Measurements from ENCODE around the gene GFER. TPM values are rescaled to one million over a fixed set of nuclear protein-coding genes. Genes with fewer than 3 reads are reported as not detected.
A peak's percentile ranks its signal among the peaks of the same experiment; 100 is the strongest.
"Not testable (repeated sequence)": the region's sequence is repeated elsewhere in the genome, so short reads cannot be mapped to it uniquely, and the experiment has no call there.

Gene GFER
- total RNA-seq, 1 experiment from 2014 or later = 24.1 TPM

DNA sequence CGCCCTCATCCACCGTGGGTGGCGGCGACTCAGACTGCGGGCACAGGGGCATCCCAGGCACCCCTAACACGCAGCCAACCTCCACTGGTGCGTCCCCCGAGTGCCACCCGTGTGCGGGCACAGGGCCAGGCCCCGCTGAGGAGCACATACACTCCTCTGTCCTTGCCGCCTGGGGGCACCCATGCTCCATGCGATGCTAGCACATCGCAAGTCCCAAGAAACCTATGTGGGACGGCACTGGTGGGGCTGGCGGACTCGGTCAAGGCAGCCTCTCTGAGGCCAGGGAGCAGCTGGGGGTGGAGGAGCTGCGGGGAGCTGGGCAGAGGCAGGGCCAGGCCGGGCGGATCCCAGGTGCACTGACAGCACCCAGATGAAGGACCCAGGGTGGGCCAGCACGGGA lies 21.7 kb downstream of the GFER start:
- DNase-seq (ENCODE audit: low spot score) = no peak

DNA sequence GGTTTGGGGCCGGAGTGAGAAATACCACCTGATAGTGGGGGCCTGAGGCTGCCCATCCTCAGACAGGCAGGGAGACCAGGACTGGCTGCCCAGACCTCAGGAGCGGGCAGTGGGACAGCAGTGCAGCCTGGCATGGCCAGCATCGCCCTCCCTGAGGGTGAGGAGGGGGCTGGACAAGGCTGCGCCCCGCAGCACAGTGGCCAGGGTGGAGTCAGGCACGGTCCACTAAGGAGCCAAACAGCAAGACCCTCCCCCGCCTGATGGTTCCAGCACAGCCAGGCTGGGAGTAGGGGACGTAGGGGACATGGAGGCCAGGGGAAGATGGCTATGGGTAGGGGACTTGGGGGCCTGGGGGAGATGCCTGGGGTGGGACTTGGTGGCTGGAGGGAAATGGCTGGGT lies 22.3 kb downstream of the GFER start:
- no peak for DNase-seq (ENCODE audit: low spot score)

GRCh38 chr16:2007081-2007836 lies 23.3 kb downstream of the GFER start:
- DNase-seq (ENCODE audit: low spot score) = no peak

DNA sequence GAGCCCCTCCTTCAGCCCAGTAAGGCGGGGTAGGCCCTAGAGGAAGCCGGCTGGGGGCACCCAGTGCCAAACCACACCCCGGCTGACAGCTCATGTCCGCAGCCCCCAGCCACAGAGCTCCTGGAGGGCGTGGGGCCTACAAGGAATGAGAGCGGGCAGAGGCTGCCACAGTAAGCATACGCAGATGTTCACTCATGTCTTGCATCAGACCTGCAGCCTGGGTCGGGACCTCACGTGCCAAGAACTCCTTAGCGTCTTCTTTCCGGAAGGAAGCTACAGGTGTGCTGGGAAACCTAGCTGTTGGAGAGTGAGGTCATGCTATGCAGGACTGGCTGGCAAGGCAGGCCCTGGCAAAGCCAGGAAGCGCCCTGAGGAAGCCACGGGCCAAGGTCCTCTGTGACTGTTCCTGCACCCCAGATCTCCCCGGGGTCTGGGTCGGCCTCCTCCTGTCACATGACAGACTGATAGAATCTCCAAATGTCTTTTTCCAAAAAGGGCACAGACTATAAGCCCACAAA lies 24.1 kb downstream of the GFER start:
- peak; percentile 77 for DNase-seq (ENCODE audit: low spot score)

GRCh38 chr16:2008631-2009163 lies 24.7 kb downstream of the GFER start:
- no peak for DNase-seq (ENCODE audit: low spot score)

DNA sequence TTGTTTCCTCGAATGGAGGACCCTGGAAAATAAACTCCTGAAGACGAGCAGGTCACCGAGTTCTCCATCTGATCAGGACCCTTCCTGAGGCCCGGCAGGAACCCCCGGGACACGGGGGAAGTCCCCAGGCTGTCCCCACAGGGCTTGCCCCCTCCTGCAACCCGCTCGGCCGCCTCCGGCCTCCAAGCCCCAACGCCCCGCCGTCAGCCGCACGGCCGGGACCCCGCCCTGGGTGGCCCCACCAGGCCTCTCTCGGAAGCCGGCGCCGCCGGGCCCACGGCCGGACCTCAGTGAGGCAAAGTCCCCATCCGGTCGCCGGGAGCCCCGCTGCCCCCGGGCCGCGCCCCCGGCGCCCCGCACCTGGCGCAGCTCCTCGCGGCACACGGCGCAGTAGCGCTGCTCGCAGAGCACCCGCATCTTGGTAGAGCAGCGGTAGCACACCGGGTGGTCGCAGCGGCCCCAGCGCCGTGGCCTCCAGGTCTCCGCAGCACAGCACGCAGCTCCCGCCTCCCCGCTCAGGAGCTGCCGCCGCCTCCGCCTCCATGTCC lies 25.2 kb downstream of the GFER start:
- no peak for DNase-seq (ENCODE audit: low spot score)

- peak; percentile 61 for DNase-seq (ENCODE audit: low spot score)
Measured at GRCh38 chr16:2009791-2010510, 26.0 kb downstream of the GFER start, which contains the start of gene ZNF598. TSS of gene ZNF598 (minus strand) at chr16:2009821.

DNA sequence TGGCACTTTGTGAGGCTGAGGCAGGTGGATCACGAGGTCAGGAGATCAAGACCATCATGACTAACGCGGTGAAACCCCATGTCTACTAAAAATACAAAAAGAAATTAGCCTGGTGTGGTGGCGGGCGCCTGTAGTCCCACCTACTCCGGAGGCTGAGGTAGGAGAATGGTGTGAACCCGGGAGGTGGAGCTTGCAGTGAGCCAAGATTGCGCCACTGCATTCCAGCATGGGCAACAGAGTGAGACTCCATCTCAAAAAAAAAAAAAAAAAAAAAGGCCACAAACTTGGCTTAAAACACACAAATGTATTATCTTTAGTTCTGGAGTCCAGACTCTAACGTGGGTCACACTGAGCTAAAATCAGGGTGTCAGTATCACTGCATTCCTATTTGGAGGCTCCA lies 27.7 kb downstream of the GFER start:
- not testable (repeated sequence) for DNase-seq (ENCODE audit: low spot score)

- no peak for DNase-seq (ENCODE audit: low spot score)
Measured at GRCh38 chr16:2013527-2013926, 29.5 kb downstream of the GFER start.

DNA sequence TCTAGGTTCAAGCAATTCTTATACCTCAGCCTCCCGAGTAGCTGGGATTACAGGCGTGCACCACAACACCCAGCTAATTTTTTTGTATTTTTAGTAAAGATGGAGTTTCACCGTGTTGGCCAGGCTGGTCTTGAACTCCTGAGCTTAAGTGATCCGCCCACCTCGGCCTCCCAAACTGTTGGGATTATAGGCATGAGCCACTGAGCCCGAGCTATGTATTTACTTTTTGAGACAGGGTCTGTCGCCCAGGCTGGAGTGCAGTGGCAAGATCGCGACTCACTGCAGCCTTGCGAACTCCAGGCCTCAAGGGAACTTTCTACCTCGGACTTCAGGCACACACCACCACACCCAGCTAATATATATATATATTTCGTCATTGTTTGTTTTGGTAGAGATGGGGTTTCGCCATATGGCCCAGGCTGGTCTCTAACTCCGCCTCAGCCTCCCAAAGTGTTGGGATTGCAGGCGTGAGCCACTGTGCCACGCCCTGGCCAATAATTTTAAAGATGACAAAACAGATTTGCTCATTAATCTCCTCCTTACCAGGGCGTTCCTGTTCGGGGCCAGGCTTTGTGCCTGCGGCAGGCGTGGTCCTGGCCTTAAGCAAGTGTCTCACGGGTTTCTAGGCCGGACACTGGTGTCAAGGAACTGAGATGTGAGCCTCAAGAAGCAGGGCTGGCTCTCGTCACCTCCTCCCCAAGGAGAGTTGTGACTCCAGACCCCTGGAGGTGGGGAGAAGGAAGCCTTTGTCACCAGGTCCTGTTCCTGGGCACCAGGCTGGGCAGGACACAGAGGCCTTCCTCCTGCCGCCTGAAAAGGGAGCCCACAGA lies 31.3 kb downstream of the GFER start:
- DNase-seq (ENCODE audit: low spot score) = peak; percentile 92

- DNase-seq (ENCODE audit: low spot score) = no peak
Measured at GRCh38 chr16:2015947-2016208, 31.9 kb downstream of the GFER start.

- no peak for DNase-seq (ENCODE audit: low spot score)
Measured at GRCh38 chr16:2016407-2016922, 32.5 kb downstream of the GFER start.

- DNase-seq (ENCODE audit: low spot score) = no peak
Measured at GRCh38 chr16:2019518-2019920, 35.5 kb downstream of the GFER start, which contains the start of gene NPW. TSS of gene NPW (plus strand) at chr16:2019785.

DNA sequence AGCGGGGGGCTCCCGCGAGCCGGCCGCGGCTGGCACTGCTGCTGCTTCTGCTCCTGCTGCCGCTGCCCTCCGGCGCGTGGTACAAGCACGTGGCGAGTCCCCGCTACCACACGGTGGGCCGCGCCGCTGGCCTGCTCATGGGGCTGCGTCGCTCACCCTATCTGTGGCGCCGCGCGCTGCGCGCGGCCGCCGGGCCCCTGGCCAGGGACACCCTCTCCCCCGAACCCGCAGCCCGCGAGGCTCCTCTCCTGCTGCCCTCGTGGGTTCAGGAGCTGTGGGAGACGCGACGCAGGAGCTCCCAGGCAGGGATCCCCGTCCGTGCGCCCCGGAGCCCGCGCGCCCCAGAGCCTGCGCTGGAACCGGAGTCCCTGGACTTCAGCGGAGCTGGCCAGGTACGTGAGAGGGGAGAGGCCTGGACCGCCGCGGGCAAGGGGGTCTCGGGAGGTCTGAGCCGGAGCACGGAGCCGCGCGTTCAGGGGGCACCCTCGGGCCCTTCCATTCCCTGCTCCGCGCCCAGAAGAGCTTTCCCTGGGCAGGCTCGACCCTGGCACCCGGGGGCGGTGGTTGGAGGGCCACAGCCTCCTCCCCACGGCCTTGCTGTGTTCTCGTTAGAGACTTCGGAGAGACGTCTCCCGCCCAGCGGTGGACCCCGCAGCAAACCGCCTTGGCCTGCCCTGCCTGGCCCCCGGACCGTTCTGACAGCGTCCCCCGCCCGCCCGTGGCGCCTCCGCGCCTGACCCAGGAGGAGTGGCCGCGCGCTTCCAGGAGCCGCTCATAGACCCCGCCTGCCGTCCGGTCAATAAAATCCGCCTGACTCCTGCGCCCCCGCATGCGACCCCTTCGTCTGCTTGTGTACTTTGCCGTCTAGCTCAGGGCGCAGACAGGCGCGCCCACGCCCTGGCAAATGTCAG lies 36.2 kb downstream of the GFER start:
- no peak for DNase-seq (ENCODE audit: low spot score)

DNA sequence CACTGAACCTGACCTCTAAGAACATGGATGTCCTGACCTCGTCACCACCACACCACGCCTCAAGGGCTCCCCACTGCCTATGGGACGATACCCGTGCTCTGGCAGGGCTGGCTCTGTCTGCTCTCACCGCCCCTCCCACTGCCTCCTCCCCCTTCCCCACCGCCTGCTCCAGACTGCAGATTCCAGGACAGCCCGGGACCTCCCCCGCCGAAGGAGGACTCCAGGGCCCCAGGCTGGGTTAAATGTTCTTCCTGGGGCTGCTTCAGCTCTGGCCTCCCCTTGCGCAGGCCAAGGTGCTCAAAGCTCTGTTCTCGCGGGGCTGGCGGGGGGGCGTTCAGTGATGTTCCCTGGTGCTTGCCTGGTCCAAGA lies 38.7 kb downstream of the GFER start:
- no peak for DNase-seq (ENCODE audit: low spot score)

DNA sequence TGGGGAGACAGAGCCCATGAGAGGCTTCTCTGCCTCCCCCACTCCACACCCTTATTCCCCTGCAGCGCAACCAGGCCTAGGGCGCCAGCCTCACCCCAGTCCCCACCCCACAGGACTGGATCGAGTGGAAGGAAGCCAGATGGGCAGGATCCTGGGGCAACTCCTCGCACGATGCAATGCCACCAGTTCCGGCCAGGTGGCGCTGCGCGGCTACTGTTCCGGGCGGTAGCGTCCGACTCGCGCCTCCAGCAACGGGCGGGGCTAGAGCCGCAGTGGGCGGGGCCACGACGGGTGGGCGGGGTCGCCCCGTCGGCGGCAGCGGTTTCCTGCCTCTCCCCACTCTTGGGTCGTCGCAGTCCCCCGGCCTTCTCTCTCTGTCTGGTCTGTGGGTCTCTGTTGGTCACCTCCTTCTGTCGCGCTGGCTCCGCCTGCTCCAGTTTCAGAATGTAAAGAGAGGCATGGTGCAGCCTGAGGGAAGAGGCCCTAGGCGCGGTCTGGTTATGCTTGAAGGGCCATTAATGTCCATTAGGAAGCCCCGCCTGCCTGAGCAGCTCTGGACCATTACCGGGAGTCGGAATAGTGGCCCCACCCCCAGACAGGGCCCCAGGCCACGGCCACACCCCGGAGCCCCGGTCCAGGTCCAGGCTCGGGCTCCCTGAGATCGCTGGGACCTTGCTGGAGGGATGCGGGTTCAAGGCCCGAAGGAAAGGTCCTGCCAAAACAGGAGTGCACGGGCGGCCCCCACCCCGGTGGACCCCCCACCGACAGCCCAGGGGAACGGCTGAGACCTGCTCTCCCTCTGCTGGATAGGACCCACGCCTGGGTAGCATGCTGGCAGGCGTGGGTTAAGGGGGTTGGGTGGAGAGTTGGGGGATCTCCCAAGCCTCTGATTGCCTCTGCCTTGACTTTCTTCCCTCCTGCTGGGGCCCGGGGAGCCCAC lies 39.4 kb downstream of the GFER start:
- DNase-seq (ENCODE audit: low spot score) = peak; percentile 90

GRCh38 chr16:2024032-2024420 lies 40.0 kb downstream of the GFER start:
- no peak for DNase-seq (ENCODE audit: low spot score)

DNA sequence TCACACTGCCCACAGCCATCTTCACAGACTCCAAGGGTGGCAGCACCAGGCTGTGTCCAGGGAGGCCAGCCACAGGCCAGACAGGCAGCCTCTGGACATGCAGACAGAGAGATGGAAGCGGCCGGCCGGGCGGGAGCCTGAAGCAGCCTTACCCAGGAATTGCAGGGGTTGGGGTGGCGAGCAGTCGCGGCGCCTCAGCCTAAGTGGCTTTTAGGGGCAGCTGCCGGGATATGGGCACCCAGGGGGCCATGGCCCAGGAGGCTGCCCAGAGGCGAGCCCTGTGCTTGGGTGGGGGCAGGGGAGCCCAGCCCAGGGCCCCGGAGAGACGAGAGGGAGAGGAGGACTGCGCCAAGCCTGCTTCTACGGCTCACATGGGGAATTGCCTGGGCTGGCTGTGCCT lies 41.3 kb downstream of the GFER start:
- no peak for DNase-seq (ENCODE audit: low spot score)

DNA sequence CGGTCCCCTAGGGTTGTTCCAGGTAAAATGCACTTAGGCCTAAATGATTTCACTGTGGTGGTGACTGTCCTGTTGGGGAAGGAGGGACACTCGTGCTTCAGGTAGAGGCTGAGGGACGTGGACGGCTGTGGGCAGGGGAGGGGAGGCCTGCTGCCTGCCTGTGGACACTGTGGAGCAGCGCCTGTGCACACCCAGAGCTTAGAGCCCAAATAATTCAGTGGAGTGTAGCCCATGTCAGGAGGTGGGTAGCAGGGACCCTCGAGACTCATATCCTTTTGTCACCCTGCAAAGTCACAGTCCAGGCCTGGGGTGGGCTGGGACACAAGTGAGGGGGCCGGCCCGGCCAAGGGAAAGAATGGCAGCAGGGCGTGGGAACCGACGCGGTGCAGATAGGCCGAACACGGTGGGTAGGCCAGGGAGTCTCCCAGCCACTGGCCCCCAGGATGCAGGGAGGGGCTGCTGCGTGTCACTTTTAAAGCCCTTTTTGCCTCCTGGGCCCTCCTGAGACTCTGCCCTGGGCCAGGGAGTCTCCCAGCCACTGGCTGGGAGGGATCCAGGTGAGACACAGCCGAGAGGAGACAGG lies 42.0 kb downstream of the GFER start:
- DNase-seq (ENCODE audit: low spot score) = no peak
